ENCODE results near the gene ZNF280B. TPM values are rescaled to one million over a fixed set of nuclear protein-coding genes. Genes with fewer than 3 reads are reported as not detected.

Gene ZNF280B
- total and polyA plus RNA-seq, 2 of the 13 experiments (the other 11 are each of a cell fraction or from before 2014, with no cell fraction given) = 3.7 to 3.9 TPM

DNA sequence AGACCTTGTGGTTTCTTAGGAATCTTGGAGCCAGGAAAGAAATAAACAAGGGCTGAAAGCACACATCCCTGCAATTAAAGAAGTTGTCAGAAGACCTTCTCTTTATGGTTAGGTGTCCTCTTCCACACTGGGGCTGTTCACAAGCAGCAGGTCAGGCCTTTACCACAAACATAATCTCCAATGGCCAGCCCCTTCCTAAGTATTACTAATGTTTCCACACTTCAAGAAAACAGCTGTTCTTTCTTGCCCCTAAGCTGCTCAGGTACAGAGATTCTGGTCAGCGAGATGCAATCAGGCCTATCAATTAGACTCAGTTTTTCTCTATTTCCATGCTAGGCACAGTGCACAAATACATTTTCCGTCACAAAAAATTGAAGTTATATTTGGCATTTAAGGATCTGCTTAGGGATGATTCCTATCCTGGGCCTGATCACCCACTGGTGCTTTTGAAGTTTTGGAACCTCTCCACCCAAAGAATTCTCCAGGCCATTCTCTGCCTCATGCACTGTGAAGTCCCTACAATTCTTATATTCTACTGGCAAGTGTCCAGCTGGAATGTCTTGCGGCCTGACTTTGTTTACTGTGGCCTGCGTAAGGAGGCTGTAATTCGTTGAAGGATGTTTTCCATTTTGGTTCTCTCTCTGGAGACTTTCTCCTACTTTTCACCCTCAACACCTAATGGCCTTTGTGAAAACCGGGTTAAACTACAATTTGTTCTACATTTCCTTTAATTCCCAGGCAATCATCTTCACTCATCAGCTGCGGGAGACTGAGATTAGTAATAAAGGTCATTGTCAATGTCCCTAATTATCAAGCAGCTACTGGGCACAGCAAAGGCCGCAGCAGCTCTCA, 45.4 kb upstream of the ZNF280B start:
- peaks cover 0 to 1% of the 10 kb centered on the region in 2 experiments; a peak in 1 of 5 replicates for H3K27me3 ChIP-seq (ENCODE audit: control insufficient read depth in 1 of 2, insufficient read depth in 2 of 2, low read length in 2 of 2)
- DNase-seq (ENCODE audit: low spot score) (no peak), FAIRE-seq (no peak), ATAC-seq (no peak)
- in situ Hi-C loops (cut with HindIII; ENCODE audit: extremely low pct_ligation_motif_present, low pct_unique_long_range_greater_than_20kb) = loop anchor here (5.0 kb wide), 1 partner anchor 92 kb away; no protein-coding TSS in a partner anchor
- intact Hi-C loops (cut with micrococcal nuclease; ENCODE audit: unreplicated experiment) = no loop called here
- H3K4me1 ChIP-seq (ENCODE audit: insufficient read depth, low read length) = no peaks in the 10 kb centered on the region; the same call in 1 of the 2 replicates
- BruUV-seq (replicated peaks) = no TSS peak
- 42% methylated on average over 8 of the region's 8 CpGs for WGBS (ENCODE audit: low lambda C conversion rate)
- no peaks in the 10 kb centered on the region for H3K36me3 ChIP-seq (replicated peaks in 1 of 2; ENCODE audit: control insufficient read depth in 1 of 2, insufficient read depth in 2 of 2, low read length in 2 of 2)
- H3K9me3 ChIP-seq (ENCODE audit: low read length) = no peaks in the 10 kb centered on the region
- H4K20me1 ChIP-seq (ENCODE audit: insufficient read depth, low read length) = no peaks in the 10 kb centered on the region
- H3K79me2 ChIP-seq (ENCODE audit: insufficient read depth, low read length) = no peaks in the 10 kb centered on the region
- H3K9ac ChIP-seq (ENCODE audit: insufficient read depth, low read depth, low read length) = no peak overlapping the region
- H3K4me2 ChIP-seq (ENCODE audit: low read depth, low read length) = no peak overlapping the region
- TF ChIP-seq, protein P1, sequence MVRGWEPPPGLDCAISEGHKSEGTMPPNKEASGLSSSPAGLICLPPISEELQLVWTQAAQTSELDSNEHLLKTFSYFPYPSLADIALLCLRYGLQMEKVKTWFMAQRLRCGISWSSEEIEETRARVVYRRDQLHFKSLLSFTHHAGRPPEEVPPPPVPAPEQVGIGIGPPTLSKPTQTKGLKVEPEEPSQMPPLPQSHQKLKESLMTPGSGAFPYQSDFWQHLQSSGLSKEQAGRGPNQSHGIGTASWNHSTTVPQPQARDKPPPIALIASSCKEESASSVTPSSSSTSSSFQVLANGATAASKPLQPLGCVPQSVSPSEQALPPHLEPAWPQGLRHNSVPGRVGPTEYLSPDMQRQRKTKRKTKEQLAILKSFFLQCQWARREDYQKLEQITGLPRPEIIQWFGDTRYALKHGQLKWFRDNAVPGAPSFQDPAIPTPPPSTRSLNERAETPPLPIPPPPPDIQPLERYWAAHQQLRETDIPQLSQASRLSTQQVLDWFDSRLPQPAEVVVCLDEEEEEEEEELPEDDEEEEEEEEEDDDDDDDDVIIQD (CRISPR knock-in tag; IDR thresholded peaks at IDR 0.05; ENCODE audit: low read depth) = no peak
- TF ChIP-seq ZNF775 (CRISPR knock-in tag; IDR thresholded peaks at IDR 0.05; ENCODE audit: borderline replicate concordance) = no peak
- TF ChIP-seq KMT2B (CRISPR knock-in tag; IDR thresholded peaks at IDR 0.05) = no peak
- no peak for TF ChIP-seq HNF4A (CRISPR knock-in tag; IDR thresholded peaks at IDR 0.05)
- TF ChIP-seq REPIN1 (CRISPR knock-in tag; IDR thresholded peaks at IDR 0.05; ENCODE audit: borderline replicate concordance, low read depth) = no peak
- TF ChIP-seq, protein P2, sequence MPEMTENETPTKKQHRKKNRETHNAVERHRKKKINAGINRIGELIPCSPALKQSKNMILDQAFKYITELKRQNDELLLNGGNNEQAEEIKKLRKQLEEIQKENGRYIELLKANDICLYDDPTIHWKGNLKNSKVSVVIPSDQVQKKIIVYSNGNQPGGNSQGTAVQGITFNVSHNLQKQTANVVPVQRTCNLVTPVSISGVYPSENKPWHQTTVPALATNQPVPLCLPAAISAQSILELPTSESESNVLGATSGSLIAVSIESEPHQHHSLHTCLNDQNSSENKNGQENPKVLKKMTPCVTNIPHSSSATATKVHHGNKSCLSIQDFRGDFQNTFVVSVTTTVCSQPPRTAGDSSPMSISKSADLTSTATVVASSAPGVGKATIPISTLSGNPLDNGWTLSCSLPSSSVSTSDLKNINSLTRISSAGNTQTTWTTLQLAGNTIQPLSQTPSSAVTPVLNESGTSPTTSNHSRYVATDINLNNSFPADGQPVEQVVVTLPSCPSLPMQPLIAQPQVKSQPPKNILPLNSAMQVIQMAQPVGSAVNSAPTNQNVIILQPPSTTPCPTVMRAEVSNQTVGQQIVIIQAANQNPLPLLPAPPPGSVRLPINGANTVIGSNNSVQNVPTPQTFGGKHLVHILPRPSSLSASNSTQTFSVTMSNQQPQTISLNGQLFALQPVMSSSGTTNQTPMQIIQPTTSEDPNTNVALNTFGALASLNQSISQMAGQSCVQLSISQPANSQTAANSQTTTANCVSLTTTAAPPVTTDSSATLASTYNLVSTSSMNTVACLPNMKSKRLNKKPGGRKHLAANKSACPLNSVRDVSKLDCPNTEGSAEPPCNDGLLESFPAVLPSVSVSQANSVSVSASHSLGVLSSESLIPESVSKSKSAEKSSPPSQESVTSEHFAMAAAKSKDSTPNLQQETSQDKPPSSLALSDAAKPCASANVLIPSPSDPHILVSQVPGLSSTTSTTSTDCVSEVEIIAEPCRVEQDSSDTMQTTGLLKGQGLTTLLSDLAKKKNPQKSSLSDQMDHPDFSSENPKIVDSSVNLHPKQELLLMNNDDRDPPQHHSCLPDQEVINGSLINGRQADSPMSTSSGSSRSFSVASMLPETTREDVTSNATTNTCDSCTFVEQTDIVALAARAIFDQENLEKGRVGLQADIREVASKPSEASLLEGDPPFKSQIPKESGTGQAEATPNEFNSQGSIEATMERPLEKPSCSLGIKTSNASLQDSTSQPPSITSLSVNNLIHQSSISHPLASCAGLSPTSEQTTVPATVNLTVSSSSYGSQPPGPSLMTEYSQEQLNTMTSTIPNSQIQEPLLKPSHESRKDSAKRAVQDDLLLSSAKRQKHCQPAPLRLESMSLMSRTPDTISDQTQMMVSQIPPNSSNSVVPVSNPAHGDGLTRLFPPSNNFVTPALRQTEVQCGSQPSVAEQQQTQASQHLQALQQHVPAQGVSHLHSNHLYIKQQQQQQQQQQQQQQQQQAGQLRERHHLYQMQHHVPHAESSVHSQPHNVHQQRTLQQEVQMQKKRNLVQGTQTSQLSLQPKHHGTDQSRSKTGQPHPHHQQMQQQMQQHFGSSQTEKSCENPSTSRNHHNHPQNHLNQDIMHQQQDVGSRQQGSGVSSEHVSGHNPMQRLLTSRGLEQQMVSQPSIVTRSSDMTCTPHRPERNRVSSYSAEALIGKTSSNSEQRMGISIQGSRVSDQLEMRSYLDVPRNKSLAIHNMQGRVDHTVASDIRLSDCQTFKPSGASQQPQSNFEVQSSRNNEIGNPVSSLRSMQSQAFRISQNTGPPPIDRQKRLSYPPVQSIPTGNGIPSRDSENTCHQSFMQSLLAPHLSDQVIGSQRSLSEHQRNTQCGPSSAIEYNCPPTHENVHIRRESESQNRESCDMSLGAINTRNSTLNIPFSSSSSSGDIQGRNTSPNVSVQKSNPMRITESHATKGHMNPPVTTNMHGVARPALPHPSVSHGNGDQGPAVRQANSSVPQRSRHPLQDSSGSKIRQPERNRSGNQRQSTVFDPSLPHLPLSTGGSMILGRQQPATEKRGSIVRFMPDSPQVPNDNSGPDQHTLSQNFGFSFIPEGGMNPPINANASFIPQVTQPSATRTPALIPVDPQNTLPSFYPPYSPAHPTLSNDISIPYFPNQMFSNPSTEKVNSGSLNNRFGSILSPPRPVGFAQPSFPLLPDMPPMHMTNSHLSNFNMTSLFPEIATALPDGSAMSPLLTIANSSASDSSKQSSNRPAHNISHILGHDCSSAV (CRISPR knock-in tag; IDR thresholded peaks at IDR 0.05; ENCODE audit: borderline replicate concordance) = no peak
- no peak overlapping the region for H3K4me3 ChIP-seq (replicated peaks in 1 of 3; ENCODE audit: insufficient read depth in 1 of 3, low read depth in 2 of 3, low read length in 3 of 3)
- CTCF ChIA-PET (ENCODE audit: low intra/inter-chr PET ratio, low total read pairs) = no interaction called here
- no peak overlapping the region for H3K27ac ChIP-seq (ENCODE audit: extremely low read length, insufficient read depth, low read length)
- H2AFZ ChIP-seq (ENCODE audit: low read length) = no peak overlapping the region
- POLR2A ChIA-PET = no interaction called here

All from HepG2 (cell line).